ENCODE data around the gene HTT. TPM values are rescaled to one million over a fixed set of nuclear protein-coding genes. Genes with fewer than 3 reads are reported as not detected.

Gene HTT
- polyA plus RNA-seq, 3 donors, result 1.8 to 27.1 (median 3.0) TPM

GRCh38 chr4:3269991-3270611, 195.6 kb downstream of the HTT start:
- no peaks in the 10 kb centered on the region for H3K27me3 ChIP-seq (ENCODE audit: control insufficient read depth in 2 of 2, insufficient read depth in 2 of 2, low read length in 2 of 2)
- no peaks in the 10 kb centered on the region for H3K36me3 ChIP-seq (replicated peaks in 1 of 2; ENCODE audit: control insufficient read depth in 1 of 2, insufficient read depth in 2 of 2, low read length in 2 of 2)
- WGBS (ENCODE audit: insufficient coverage), result 98% methylated on average over 12 of the region's 17 CpGs
- TF ChIP-seq CTCF (IDR thresholded peaks at IDR 0.05), result no peak
- Mint-ChIP-seq H3K27ac (no peak overlapping the region), H3K36me3 (no peaks in the 10 kb centered on the region), H3K27me3 (ENCODE audit: low read depth in 3 of 3) (peaks cover 0 to 6% (median 1%) of the 10 kb centered on the region in 3 donors), H3K4me1 (no peaks in the 10 kb centered on the region), H3K9me3 (peaks cover 0 to 8% (median 3%) of the 10 kb centered on the region in 7 donors), H3K4me3 (no peak overlapping the region)
- H3K4me3 ChIP-seq (replicated peaks in 1 of 3; ENCODE audit: low read depth in 2 of 3, low read length in 3 of 3), result no peak overlapping the region
- intact Hi-C loops (cut with micrococcal nuclease), result no loop called here
- no peak overlapping the region for H2AFZ ChIP-seq (ENCODE audit: insufficient read depth, low read depth, low read length, poor library complexity, severe bottlenecking)
- no peak for DNase-seq
- H3K27ac ChIP-seq (ENCODE audit: low read depth in 1 of 2, low read length in 2 of 2), result no peak overlapping the region
- H3K79me2 ChIP-seq (ENCODE audit: insufficient read depth, low read length), result no peaks in the 10 kb centered on the region
- no peak overlapping the region for H3K4me2 ChIP-seq (replicated peaks; ENCODE audit: extremely low read depth, low read length, poor library complexity, severe bottlenecking)
- H3K9me3 ChIP-seq (replicated peaks in 1 of 2; ENCODE audit: control insufficient read depth in 1 of 2, insufficient read depth in 1 of 2, low read length in 2 of 2), result no peaks in the 10 kb centered on the region
- no peak overlapping the region for H3K9ac ChIP-seq (ENCODE audit: insufficient read depth, low read length, poor library complexity, severe bottlenecking)
- no peaks in the 10 kb centered on the region for H3K4me1 ChIP-seq (ENCODE audit: control insufficient read depth in 1 of 2, insufficient read depth in 2 of 2, low read length in 2 of 2)
- no peaks in the 10 kb centered on the region for H4K20me1 ChIP-seq (ENCODE audit: insufficient read depth, low read length)

- no peak for DNase-seq
These were observed 196.7 kb downstream of the HTT start for GRCh38 chr4:3271131-3271530.

More at GRCh38 chr4:3271131-3271530, 196.7 kb downstream of the HTT start:
- no peaks in the 10 kb centered on the region for H3K4me1 Mint-ChIP-seq
- 88% methylated on average over 13 of the region's 14 CpGs for WGBS (ENCODE audit: insufficient coverage)
- Histone ChIP-seq H3K9me3 (replicated peaks in 1 of 2; ENCODE audit: control insufficient read depth in 1 of 2, insufficient read depth in 1 of 2, low read length in 2 of 2) (no peaks in the 10 kb centered on the region), H3K4me3 (replicated peaks in 1 of 3; ENCODE audit: low read depth in 2 of 3, low read length in 3 of 3) (no peak overlapping the region), H3K4me2 (replicated peaks; ENCODE audit: extremely low read depth, low read length, poor library complexity, severe bottlenecking) (no peak overlapping the region), H4K20me1 (ENCODE audit: insufficient read depth, low read length) (no peaks in the 10 kb centered on the region), H3K36me3 (replicated peaks in 1 of 2; ENCODE audit: control insufficient read depth in 1 of 2, insufficient read depth in 2 of 2, low read length in 2 of 2) (no peaks in the 10 kb centered on the region), H3K4me1 (ENCODE audit: control insufficient read depth in 1 of 2, insufficient read depth in 2 of 2, low read length in 2 of 2) (no peaks in the 10 kb centered on the region), H3K27me3 (ENCODE audit: control insufficient read depth in 2 of 2, insufficient read depth in 2 of 2, low read length in 2 of 2) (no peaks in the 10 kb centered on the region), H3K9ac (ENCODE audit: insufficient read depth, low read length, poor library complexity, severe bottlenecking) (no peak overlapping the region), H3K79me2 (ENCODE audit: insufficient read depth, low read length) (no peaks in the 10 kb centered on the region), H3K27ac (ENCODE audit: low read depth in 1 of 2, low read length in 2 of 2) (no peak overlapping the region), H2AFZ (ENCODE audit: insufficient read depth, low read depth, low read length, poor library complexity, severe bottlenecking) (no peak overlapping the region)
- H3K9me3 Mint-ChIP-seq, result peaks cover 0 to 8% (median 3%) of the 10 kb centered on the region in 7 donors
- intact Hi-C loops (cut with micrococcal nuclease), result no loop called here
- no peaks in the 10 kb centered on the region for H3K36me3 Mint-ChIP-seq
- TF ChIP-seq CTCF (IDR thresholded peaks at IDR 0.05), result no peak
- H3K4me3 Mint-ChIP-seq, result no peak overlapping the region
- H3K27me3 Mint-ChIP-seq (ENCODE audit: low read depth in 3 of 3), result peaks cover 0 to 4% (median under 1%) of the 10 kb centered on the region in 3 donors
- no peak overlapping the region for H3K27ac Mint-ChIP-seq
